Parathyroid adenoma (tissue), 2 donors: Measurements from ENCODE around the gene LRRC4C.

Experiments
- H2AFZ ChIP-seq: fragments of 300-600 bp; sonication (generic); one replicate; pipeline ENCODE4 v1.7.0; 2017; ENCODE audit warnings: antibody characterized with exemption, mild to moderate bottlenecking
- H3K27ac ChIP-seq: fragments of 300-600 bp; sonication (generic); one replicate; pipeline ENCODE4 v1.7.0; 2017
- H3K27me3 ChIP-seq: fragments of 300-600 bp; sonication (generic); one replicate; pipeline ENCODE4 v1.7.0; 2017; ENCODE audit warnings: low read length; ENCODE audit not compliant: control insufficient read depth, insufficient read depth
- H3K36me3 ChIP-seq: fragments of 300-600 bp; sonication (generic); one replicate; pipeline ENCODE4 v1.7.0; 2017; ENCODE audit warnings: low read length; ENCODE audit not compliant: control insufficient read depth, insufficient read depth
- H3K4me1 ChIP-seq: fragments of 300-600 bp; sonication (generic); one replicate; pipeline ENCODE4 v1.7.0; 2017; ENCODE audit warnings: control low read depth
- H3K4me2 ChIP-seq: fragments of 300-600 bp; sonication (generic); one replicate; pipeline ENCODE4 v1.7.0; 2017; ENCODE audit warnings: low read length
- H3K4me3 ChIP-seq: fragments of 300-600 bp; sonication (generic); one replicate; pipeline ENCODE4 v1.7.0; 2017; ENCODE audit warnings: low read depth, low read length
- H3K79me2 ChIP-seq: fragments of 300-600 bp; sonication (generic); one replicate; pipeline ENCODE4 v1.7.0; 2017; ENCODE audit warnings: control low read depth
- H3K9ac ChIP-seq: fragments of 300-600 bp; sonication (generic); one replicate; pipeline ENCODE4 v1.7.0; 2017; ENCODE audit warnings: mild to moderate bottlenecking
- H3K9me3 ChIP-seq: fragments of 300-600 bp; sonication (generic); one replicate; pipeline ENCODE4 v1.7.0; 2017; ENCODE audit warnings: low read length; ENCODE audit not compliant: control insufficient read depth
- CTCF ChIP-seq: fragments of 300-600 bp; sonication (generic); IDR thresholded peaks from one replicate; pipeline ENCODE4 v1.7.0; 2017; ENCODE audit warnings: antibody characterized with exemption, mild to moderate bottlenecking
- donor health status: primary hyperparathyroidism.

LRRC4C gene

GRCh38 chr11:40508303-40508702 is 951.1 kb downstream of the LRRC4C start:
- Histone ChIP-seq H3K36me3 (no peaks in the 10 kb centered on the region), H3K9ac (no peak overlapping the region), H3K79me2 (no peaks in the 10 kb centered on the region), H3K4me3 (no peak overlapping the region), H3K9me3 (no peaks in the 10 kb centered on the region), H3K27ac (no peak overlapping the region), H3K4me1 (no peaks in the 10 kb centered on the region), H2AFZ (no peak overlapping the region), H3K4me2 (no peak overlapping the region), H3K27me3 (no peaks in the 10 kb centered on the region)
- no peak for TF ChIP-seq CTCF

GRCh38 chr11:40506226-40506625 is 953.2 kb downstream of the LRRC4C start:
- no peaks in the 10 kb centered on the region for H3K36me3 ChIP-seq
- H3K4me3 ChIP-seq = no peak overlapping the region
- H2AFZ ChIP-seq = no peak overlapping the region
- no peak for TF ChIP-seq CTCF
- H3K79me2 ChIP-seq = no peaks in the 10 kb centered on the region
- H3K4me1 ChIP-seq = no peaks in the 10 kb centered on the region
- no peaks in the 10 kb centered on the region for H3K9me3 ChIP-seq
- H3K9ac ChIP-seq = no peak overlapping the region
- no peaks in the 10 kb centered on the region for H3K27me3 ChIP-seq
- H3K4me2 ChIP-seq = no peak overlapping the region
- H3K27ac ChIP-seq = no peak overlapping the region

- H3K36me3 ChIP-seq = no peaks in the 10 kb centered on the region
- no peaks in the 10 kb centered on the region for H3K79me2 ChIP-seq
- H3K4me1 ChIP-seq = no peaks in the 10 kb centered on the region
- no peak overlapping the region for H3K4me3 ChIP-seq
- H2AFZ ChIP-seq = no peak overlapping the region
- H3K9ac ChIP-seq = no peak overlapping the region
- no peaks in the 10 kb centered on the region for H3K9me3 ChIP-seq
- no peak for TF ChIP-seq CTCF
- H3K27ac ChIP-seq = no peak overlapping the region
- H3K4me2 ChIP-seq = no peak overlapping the region
- H3K27me3 ChIP-seq = no peaks in the 10 kb centered on the region
These were observed 968.1 kb downstream of the LRRC4C start for GRCh38 chr11:40491341-40491740.

GRCh38 chr11:40467771-40468170 is 991.7 kb downstream of the LRRC4C start:
- Histone ChIP-seq H3K4me3 (no peak overlapping the region), H3K4me2 (no peak overlapping the region), H3K36me3 (no peaks in the 10 kb centered on the region), H3K9me3 (no peaks in the 10 kb centered on the region), H3K27ac (no peak overlapping the region), H2AFZ (no peak overlapping the region), H3K27me3 (no peaks in the 10 kb centered on the region), H3K9ac (no peak overlapping the region), H3K4me1 (no peaks in the 10 kb centered on the region), H3K79me2 (no peaks in the 10 kb centered on the region)
- TF ChIP-seq CTCF = no peak

GRCh38 chr11:40445391-40445790 is 1014.1 kb downstream of the LRRC4C start:
- Histone ChIP-seq H3K4me2 (no peak overlapping the region), H3K4me1 (no peaks in the 10 kb centered on the region), H3K9ac (no peak overlapping the region), H3K9me3 (no peaks in the 10 kb centered on the region), H2AFZ (no peak overlapping the region), H3K27me3 (no peaks in the 10 kb centered on the region), H3K36me3 (no peaks in the 10 kb centered on the region), H3K4me3 (no peak overlapping the region), H3K27ac (no peak overlapping the region), H3K79me2 (no peaks in the 10 kb centered on the region)
- TF ChIP-seq CTCF = no peak
